Type B pancreatic cell (in vitro differentiated cells): Measurements from ENCODE around the gene CNKSR3. TPM values are rescaled to one million over a fixed set of nuclear protein-coding genes. Genes with fewer than 3 reads are reported as not detected.

Experiments used
- DNase-seq: peaks from one replicate; pipeline ENCODE4 v3.0.0; 2021; ENCODE audit warnings: mixed read lengths; ENCODE audit not compliant: unreplicated experiment; ENCODE audit errors: extremely low spot score
- H3K27ac Mint-ChIP-seq: 2 replicates; pipeline ENCODE4 v1.8.0; 2021; ENCODE audit warnings: mild to moderate bottlenecking, mixed read lengths
- H3K27me3 Mint-ChIP-seq: 2 replicates; pipeline ENCODE4 v1.8.0; 2021; ENCODE audit warnings: mixed read lengths
- H3K36me3 Mint-ChIP-seq: 2 replicates; pipeline ENCODE4 v1.8.0; 2021; ENCODE audit warnings: mixed read lengths
- H3K4me1 Mint-ChIP-seq: one replicate; pipeline ENCODE4 v1.8.0; 2021; ENCODE audit warnings: mixed read lengths; ENCODE audit not compliant: unreplicated experiment
- H3K4me3 Mint-ChIP-seq: 2 replicates; pipeline ENCODE4 v1.8.0; 2021; ENCODE audit warnings: mild to moderate bottlenecking, mixed read lengths
- H3K9me3 Mint-ChIP-seq: 2 replicates; pipeline ENCODE4 v1.8.0; 2021; ENCODE audit warnings: mixed read lengths
- total RNA-seq: library from RNA; stranded (reverse); gene quantifications from 2 replicates; pipeline ENCODE4 v1.2.1, GENCODE V29; 2021; ENCODE audit warnings: low replicate concordance
- TF ChIP-seq, protein P1 (sequence below): fragments of 200-600 bp; sonication (generic); conservative IDR thresholded peaks from 2 replicates; pipeline ENCODE4 v1.5.0; 2021; ENCODE audit warnings: antibody characterized with exemption, mild to moderate bottlenecking

CNKSR3 gene
- total RNA-seq, 1 donor from 2014 or later, result 31.0 TPM

GRCh38 chr6:154474648-154475428 is 35.6 kb downstream of the CNKSR3 start:
- Mint-ChIP-seq H3K36me3 (peaks cover 27% of the 10 kb centered on the region), H3K27me3 (no peaks in the 10 kb centered on the region), H3K4me1 (peaks cover 51% of the 10 kb centered on the region), H3K27ac (peak overlapping the region; percentile 11), H3K4me3 (peak overlapping the region; percentile 34), H3K9me3 (peaks cover 10% of the 10 kb centered on the region)
- no peak for DNase-seq
- TF ChIP-seq, protein P1, sequence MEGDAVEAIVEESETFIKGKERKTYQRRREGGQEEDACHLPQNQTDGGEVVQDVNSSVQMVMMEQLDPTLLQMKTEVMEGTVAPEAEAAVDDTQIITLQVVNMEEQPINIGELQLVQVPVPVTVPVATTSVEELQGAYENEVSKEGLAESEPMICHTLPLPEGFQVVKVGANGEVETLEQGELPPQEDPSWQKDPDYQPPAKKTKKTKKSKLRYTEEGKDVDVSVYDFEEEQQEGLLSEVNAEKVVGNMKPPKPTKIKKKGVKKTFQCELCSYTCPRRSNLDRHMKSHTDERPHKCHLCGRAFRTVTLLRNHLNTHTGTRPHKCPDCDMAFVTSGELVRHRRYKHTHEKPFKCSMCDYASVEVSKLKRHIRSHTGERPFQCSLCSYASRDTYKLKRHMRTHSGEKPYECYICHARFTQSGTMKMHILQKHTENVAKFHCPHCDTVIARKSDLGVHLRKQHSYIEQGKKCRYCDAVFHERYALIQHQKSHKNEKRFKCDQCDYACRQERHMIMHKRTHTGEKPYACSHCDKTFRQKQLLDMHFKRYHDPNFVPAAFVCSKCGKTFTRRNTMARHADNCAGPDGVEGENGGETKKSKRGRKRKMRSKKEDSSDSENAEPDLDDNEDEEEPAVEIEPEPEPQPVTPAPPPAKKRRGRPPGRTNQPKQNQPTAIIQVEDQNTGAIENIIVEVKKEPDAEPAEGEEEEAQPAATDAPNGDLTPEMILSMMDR, result no peak

GRCh38 chr6:154473324-154473723 is 37.2 kb downstream of the CNKSR3 start:
- H3K27me3 Mint-ChIP-seq, result no peaks in the 10 kb centered on the region
- DNase-seq, result no peak
- no peak overlapping the region for H3K27ac Mint-ChIP-seq
- H3K4me1 Mint-ChIP-seq, result peaks cover 41% of the 10 kb centered on the region
- TF ChIP-seq, protein P1, result no peak
- H3K9me3 Mint-ChIP-seq, result peaks cover 10% of the 10 kb centered on the region
- no peak overlapping the region for H3K4me3 Mint-ChIP-seq
- H3K36me3 Mint-ChIP-seq, result peaks cover 31% of the 10 kb centered on the region

DNA sequence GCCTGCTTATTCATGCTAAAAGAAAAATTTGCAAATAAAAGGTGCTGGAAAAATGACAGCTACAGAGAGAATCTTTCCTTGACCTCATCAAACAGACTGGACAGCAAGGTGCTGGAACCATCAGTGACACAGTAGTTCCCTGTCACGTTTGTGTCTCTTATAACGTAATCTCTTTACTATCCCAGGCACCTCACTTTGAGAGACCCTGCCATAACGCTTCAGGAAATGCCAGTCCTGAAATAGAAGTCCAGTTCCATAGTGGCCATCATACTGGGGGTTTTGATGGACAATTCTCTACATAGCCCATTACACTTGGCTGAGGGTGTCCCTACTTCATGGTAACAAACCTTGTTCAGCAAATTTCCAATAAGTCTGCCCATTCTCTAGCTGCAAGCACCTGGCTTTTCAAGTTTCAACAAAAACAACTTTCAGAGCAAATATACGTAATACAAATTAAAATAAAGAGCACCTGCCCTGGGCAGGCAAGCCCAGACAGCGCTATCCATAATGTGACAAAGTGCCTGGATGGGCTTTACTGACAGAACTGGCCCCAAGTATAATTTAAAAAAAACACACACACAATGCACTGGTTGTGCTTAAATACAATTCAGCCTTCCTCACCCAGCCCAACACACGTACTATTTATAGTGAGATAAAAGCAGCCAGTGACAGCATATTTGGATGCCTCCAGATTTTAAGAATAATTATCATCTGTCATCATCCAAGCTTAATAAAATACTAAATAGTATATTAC is 38.7 kb downstream of the CNKSR3 start:
- TF ChIP-seq, protein P1, result no peak
- DNase-seq, result no peak
- Mint-ChIP-seq H3K27ac (peak overlapping the region; percentile 88), H3K4me1 (peaks cover 35% of the 10 kb centered on the region), H3K27me3 (no peaks in the 10 kb centered on the region), H3K9me3 (peaks cover 10% of the 10 kb centered on the region), H3K36me3 (peaks cover 30% of the 10 kb centered on the region), H3K4me3 (peak overlapping the region; percentile 45)

- Mint-ChIP-seq H3K9me3 (peaks cover 6% of the 10 kb centered on the region), H3K4me3 (no peak overlapping the region), H3K36me3 (peaks cover 24% of the 10 kb centered on the region), H3K4me1 (peaks cover 33% of the 10 kb centered on the region), H3K27ac (no peak overlapping the region), H3K27me3 (no peaks in the 10 kb centered on the region)
- TF ChIP-seq, protein P1, result no peak
- no peak for DNase-seq
Measured at GRCh38 chr6:154469306-154469935, 41.1 kb downstream of the CNKSR3 start.

- no peak for DNase-seq
- no peak overlapping the region for H3K27ac Mint-ChIP-seq
- H3K27me3 Mint-ChIP-seq, result no peaks in the 10 kb centered on the region
- TF ChIP-seq, protein P1, result no peak
- H3K4me3 Mint-ChIP-seq, result no peak overlapping the region
- H3K9me3 Mint-ChIP-seq, result peaks cover 4% of the 10 kb centered on the region
- H3K4me1 Mint-ChIP-seq, result peaks cover 37% of the 10 kb centered on the region
- peaks cover 23% of the 10 kb centered on the region for H3K36me3 Mint-ChIP-seq
Measured at GRCh38 chr6:154468760-154469159, 41.7 kb downstream of the CNKSR3 start.
